Right renal pelvis (tissue), 4 donors: ENCODE measurements around the gene PIGV. TPM values are rescaled to one million over a fixed set of nuclear protein-coding genes. Genes with fewer than 3 reads are reported as not detected.
A peak's percentile ranks its signal among the peaks of the same experiment; 100 is the strongest.
"Not testable (repeated sequence)": the region's sequence is repeated elsewhere in the genome, so short reads cannot be mapped to it uniquely, and the experiment has no call there.

Experiments
- DNase-seq, 4 donors: peaks; one replicate each; pipeline ENCODE4 v3.0.0-alpha.2; 2013; ENCODE audit warnings: low read depth in 4 of 4, low spot score in 3 of 4, missing footprints in 1 of 4
- polyA plus RNA-seq, 4 donors: library from polyadenylated mRNA; unstranded; fragments of 120-200 nt; gene quantifications; one replicate each; pipeline ENCODE4 v1.2.1, GENCODE V29; 2013; ENCODE audit not compliant: insufficient read length in 4 of 4

PIGV gene
- polyA plus RNA-seq, 4 donors = 18.1 to 19.1 (median 18.5) TPM

- DNase-seq = no peak
Measured at GRCh38 chr1:26791148-26791547, 3.4 kb downstream of the PIGV start.

GRCh38 chr1:26791626-26792025 lies 3.9 kb downstream of the PIGV start:
- DNase-seq = no peak

- DNase-seq = no peak
Measured at GRCh38 chr1:26792924-26793323, 5.2 kb downstream of the PIGV start.

- no peak for DNase-seq
Measured at GRCh38 chr1:26794391-26794790, 6.6 kb downstream of the PIGV start.

GRCh38 chr1:26797627-26798026 lies 9.9 kb downstream of the PIGV start:
- DNase-seq = no peak

- DNase-seq = no peak
Measured at GRCh38 chr1:26799479-26800142, 11.9 kb downstream of the PIGV start.

GRCh38 chr1:26803932-26804331 lies 16.2 kb downstream of the PIGV start:
- DNase-seq = not testable (repeated sequence)

GRCh38 chr1:26810105-26810504 lies 22.4 kb downstream of the PIGV start:
- not testable (repeated sequence) for DNase-seq

GRCh38 chr1:26811057-26811456 lies 23.3 kb downstream of the PIGV start:
- no peak for DNase-seq

GRCh38 chr1:26811708-26812107 lies 24.0 kb downstream of the PIGV start:
- no peak for DNase-seq

- no peak for DNase-seq
Measured at GRCh38 chr1:26814377-26814776, 26.6 kb downstream of the PIGV start.

GRCh38 chr1:26814893-26815292 lies 27.1 kb downstream of the PIGV start:
- no peak for DNase-seq

- DNase-seq = no peak
Measured at GRCh38 chr1:26820784-26821269, 33.1 kb downstream of the PIGV start.

GRCh38 chr1:26822737-26823395 lies 35.1 kb downstream of the PIGV start:
- no peak for DNase-seq

- no peak for DNase-seq
Measured at GRCh38 chr1:26824731-26825130, 37.0 kb downstream of the PIGV start.

- DNase-seq = peak in 2 of 4 donors; percentile 48 to 52
Measured at GRCh38 chr1:26826261-26827105, 38.7 kb downstream of the PIGV start, which contains the start of gene ZDHHC18. ZDHHC18 (plus strand) TSS chr1:26826688; CDS start chr1:26826805, 117 bp downstream.

GRCh38 chr1:26827106-26827604 lies 39.4 kb downstream of the PIGV start:
- DNase-seq = no peak

- peak in 1 of 4 donors; percentile 20 for DNase-seq
Measured at GRCh38 chr1:26827663-26828062, 39.9 kb downstream of the PIGV start.

- no peak for DNase-seq
Measured at GRCh38 chr1:26828411-26828991, 40.8 kb downstream of the PIGV start.

- DNase-seq = no peak
Measured at GRCh38 chr1:26829184-26829911, 41.6 kb downstream of the PIGV start.
